ENCODE results near the gene DOK7.

DOK7 gene, protein sequence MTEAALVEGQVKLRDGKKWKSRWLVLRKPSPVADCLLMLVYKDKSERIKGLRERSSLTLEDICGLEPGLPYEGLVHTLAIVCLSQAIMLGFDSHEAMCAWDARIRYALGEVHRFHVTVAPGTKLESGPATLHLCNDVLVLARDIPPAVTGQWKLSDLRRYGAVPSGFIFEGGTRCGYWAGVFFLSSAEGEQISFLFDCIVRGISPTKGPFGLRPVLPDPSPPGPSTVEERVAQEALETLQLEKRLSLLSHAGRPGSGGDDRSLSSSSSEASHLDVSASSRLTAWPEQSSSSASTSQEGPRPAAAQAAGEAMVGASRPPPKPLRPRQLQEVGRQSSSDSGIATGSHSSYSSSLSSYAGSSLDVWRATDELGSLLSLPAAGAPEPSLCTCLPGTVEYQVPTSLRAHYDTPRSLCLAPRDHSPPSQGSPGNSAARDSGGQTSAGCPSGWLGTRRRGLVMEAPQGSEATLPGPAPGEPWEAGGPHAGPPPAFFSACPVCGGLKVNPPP

DNA sequence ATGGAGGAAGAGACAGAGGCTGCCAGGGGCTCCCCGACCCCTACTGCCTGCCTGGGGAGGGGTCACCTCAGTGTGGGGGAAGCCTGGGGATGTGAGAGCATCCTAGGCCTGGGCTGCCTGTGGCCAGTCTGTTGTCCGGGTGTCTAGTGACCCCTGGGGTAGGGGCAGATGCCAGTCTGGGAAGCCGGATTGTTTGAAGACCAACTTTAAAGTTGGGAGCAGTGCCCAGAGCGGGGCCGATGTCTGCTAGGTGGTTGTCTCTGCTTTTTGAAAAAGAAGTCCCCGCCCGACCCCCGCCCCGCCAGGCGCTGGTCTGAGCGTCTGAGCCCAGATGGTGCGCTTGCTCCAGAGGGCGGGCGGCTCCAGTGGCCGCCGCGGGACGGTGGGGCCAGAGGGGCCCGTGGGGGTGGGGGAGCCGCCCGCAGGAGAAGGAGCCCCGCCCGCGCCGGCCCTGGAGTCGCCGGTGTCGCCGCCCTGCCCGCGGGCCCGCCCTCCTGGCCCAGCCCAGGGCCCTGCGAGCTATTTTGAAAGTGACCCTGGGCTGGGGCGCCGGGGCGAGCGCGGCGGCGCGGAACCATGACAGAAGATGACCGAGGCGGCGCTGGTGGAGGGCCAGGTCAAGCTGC lies at the start of gene DOK7:
DOK7 (plus strand) TSS at position 517 of the 626 bp plus-strand sequence; CDS start at position 587, 70 bp downstream.
- Mint-ChIP-seq H3K27me3 (peaks cover 57% of the 10 kb centered on the region), H3K4me3 (peak within 1 kb of the TSS; percentile 50), H3K36me3 (ENCODE audit: insufficient read depth) (no peaks in the 10 kb centered on the region), H3K4me1 (peaks cover 5% of the 10 kb centered on the region), H3K27ac (ENCODE audit: low read depth) (no peak within 1 kb of the TSS), H3K9me3 (no peaks in the 10 kb centered on the region)
- ATAC-seq (replicated peaks; ENCODE audit: extremely low read depth, poor library complexity, severe bottlenecking), result no peak
- no peak for DNase-seq (ENCODE audit: low spot score in 2 of 2)

DNA sequence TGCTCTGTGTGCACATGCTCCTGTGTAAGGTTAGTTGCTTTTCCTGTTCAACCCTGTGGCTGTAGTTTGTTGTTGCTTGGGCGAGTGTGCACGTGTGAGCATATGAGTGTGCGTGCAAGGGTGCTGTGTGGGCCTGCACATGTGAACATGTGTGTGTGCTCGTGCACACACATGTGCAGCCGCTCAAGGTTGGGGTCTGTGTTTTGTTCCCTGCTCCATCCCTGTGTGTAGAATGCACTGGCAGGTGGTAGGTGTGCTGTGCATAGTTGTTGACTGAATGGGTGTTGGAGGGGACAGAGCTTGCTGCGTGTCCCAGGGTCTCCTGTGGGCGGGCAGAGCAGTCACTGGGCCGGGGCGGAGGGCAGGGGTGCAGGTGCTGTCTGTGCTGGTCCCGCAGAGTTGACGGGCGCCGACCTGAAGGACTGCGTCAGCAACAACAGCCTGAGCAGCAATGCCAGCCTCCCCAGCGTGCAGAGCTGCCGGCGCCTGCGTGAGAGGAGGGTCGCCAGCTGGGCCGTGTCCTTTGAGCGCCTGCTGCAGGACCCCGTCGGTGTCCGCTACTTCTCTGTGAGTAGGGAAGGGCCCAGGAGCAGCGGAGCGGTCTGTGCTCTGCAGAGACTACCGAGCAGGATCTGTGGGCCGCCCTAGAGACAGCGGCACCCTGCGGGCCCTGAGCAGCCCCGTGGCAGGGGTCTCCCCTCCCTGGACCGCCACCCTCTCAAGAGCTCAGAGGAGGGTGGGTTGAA lies 49.3 kb upstream of the DOK7 start:
- ATAC-seq (replicated peaks; ENCODE audit: extremely low read depth, poor library complexity, severe bottlenecking) (no peak), DNase-seq (ENCODE audit: low spot score in 2 of 2) (no peak)
- Mint-ChIP-seq H3K9me3 (no peaks in the 10 kb centered on the region), H3K27ac (ENCODE audit: low read depth) (peak overlapping the region; percentile 78), H3K4me1 (peaks cover 4% of the 10 kb centered on the region), H3K36me3 (ENCODE audit: insufficient read depth) (peaks cover 5% of the 10 kb centered on the region), H3K4me3 (no peak overlapping the region), H3K27me3 (no peaks in the 10 kb centered on the region)

DNA sequence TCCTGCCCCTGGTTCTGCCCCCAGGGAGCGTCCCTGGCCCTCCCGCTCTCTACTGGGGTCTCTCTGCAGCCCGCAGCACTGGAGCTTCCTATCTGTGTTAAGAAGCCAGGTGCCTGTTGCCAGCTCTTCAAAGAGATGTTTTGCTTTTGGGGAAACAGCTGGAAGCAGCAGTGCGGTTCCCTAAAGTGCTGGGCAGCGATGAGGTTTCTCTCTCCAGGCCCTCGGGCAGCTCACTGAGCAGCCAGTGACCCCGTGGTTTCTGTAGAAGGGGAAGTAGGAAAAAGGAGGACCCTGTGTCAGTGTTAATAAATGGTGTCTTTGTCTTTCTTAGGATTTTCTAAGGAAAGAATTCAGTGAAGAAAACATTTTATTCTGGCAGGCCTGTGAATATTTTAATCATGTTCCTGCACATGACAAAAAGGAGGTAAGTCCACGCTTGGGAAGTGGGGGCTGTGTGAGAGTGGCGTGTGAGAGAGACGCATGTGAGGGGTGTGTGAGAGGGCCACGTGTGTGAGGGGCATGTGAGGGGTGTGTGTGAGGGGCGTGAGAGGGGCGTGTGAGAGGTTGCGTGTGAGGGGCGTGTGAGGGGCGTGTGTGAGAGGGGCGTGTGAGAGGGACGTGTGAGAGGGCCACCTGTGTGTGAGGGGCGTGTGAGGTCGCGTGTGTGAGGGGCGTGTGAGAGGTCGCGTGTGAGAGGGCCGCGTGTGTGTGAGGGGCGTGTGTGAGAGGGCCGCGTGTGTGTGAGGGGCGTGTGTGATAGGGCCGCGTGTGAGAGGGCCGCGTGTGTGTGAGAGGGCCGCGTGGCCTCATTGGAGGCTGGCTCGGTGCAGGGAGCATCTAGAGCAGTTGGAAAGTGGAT lies 48.5 kb upstream of the DOK7 start:
- Mint-ChIP-seq H3K36me3 (ENCODE audit: insufficient read depth) (peaks cover 7% of the 10 kb centered on the region), H3K4me1 (peaks cover 4% of the 10 kb centered on the region), H3K4me3 (no peak overlapping the region), H3K9me3 (no peaks in the 10 kb centered on the region), H3K27ac (ENCODE audit: low read depth) (peak overlapping the region; percentile 78), H3K27me3 (no peaks in the 10 kb centered on the region)
- no peak for ATAC-seq (replicated peaks; ENCODE audit: extremely low read depth, poor library complexity, severe bottlenecking)
- no peak for DNase-seq (ENCODE audit: low spot score in 2 of 2)

DNA sequence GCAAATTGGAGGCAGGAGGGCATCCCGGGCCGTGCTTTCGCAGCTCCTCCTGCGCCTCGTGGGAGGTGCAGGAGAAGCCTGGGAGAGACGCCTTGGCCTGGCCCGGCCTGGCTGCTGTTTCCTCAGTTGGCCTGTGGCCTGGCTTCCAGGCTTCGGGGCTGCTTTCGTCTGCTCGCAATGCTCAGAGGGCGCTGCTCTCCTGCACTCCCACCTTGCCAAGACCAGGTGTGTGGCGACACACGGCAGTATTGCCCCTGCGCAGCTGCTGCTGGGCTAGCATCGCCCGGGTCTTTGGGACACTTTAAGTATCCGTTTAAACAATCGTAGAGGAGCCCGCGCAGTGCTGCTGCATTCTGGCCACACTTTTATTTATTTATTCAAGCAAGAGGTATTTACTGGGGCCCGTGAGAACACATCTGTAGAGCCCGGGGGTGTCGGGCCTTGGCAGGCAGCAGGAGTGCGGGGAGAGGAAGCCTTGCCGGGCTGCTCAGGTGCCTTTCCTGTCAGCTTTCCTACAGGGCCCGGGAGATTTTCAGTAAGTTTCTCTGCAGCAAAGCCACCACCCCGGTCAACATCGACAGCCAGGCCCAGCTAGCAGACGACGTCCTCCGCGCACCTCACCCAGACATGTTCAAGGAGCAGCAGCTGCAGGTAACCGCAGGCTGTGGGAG lies 47.5 kb upstream of the DOK7 start:
- Mint-ChIP-seq H3K9me3 (no peaks in the 10 kb centered on the region), H3K27me3 (no peaks in the 10 kb centered on the region), H3K27ac (ENCODE audit: low read depth) (no peak overlapping the region), H3K4me3 (no peak overlapping the region), H3K4me1 (peaks cover 4% of the 10 kb centered on the region), H3K36me3 (ENCODE audit: insufficient read depth) (peaks cover 7% of the 10 kb centered on the region)
- no peak for DNase-seq (ENCODE audit: low spot score in 2 of 2)
- no peak for ATAC-seq (replicated peaks; ENCODE audit: extremely low read depth, poor library complexity, severe bottlenecking)

DNA sequence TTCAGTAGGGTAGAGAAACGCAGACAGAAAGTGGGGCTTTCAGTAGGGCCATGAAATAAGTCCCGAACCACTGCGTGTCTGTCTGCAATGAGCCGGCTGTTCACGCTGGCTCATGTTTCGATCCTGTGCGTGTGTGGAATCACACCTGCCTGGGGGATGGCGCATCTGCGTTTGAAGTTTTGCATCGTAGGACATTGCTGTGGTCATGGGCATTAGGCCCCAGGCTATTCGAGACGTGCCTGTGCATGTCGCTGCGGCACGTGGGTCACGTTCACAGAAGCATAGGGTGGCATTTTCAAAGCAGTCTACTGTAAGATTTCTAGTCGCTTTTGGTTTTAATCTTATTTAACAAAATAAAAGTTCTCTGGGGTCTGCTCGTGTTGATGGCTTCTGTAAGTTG lies 46.8 kb upstream of the DOK7 start:
- no peak for DNase-seq (ENCODE audit: low spot score in 2 of 2)
- H3K36me3 Mint-ChIP-seq (ENCODE audit: insufficient read depth), result peaks cover 7% of the 10 kb centered on the region
- no peak for ATAC-seq (replicated peaks; ENCODE audit: extremely low read depth, poor library complexity, severe bottlenecking)
- no peaks in the 10 kb centered on the region for H3K27me3 Mint-ChIP-seq
- no peaks in the 10 kb centered on the region for H3K9me3 Mint-ChIP-seq
- H3K27ac Mint-ChIP-seq (ENCODE audit: low read depth), result no peak overlapping the region
- no peak overlapping the region for H3K4me3 Mint-ChIP-seq
- no peaks in the 10 kb centered on the region for H3K4me1 Mint-ChIP-seq

DNA sequence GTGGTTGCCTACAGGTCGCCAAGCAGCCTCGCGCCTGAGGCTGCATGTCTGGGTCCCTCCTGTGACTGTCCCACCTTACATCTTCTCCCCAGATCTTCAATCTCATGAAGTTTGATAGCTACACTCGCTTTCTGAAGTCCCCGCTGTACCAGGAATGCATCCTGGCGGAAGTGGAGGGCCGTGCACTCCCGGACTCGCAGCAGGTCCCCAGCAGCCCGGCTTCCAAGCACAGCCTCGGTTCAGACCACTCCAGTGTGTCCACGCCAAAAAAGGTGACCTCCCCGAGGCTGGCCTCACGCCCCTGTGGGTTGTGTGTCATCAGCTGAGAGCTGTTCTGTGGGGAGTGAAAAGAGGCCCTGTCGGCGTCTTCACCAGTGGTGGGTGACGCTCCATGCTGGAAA lies 46.3 kb upstream of the DOK7 start:
- Mint-ChIP-seq H3K27me3 (no peaks in the 10 kb centered on the region), H3K9me3 (no peaks in the 10 kb centered on the region), H3K36me3 (ENCODE audit: insufficient read depth) (peaks cover 7% of the 10 kb centered on the region), H3K27ac (ENCODE audit: low read depth) (no peak overlapping the region), H3K4me1 (no peaks in the 10 kb centered on the region), H3K4me3 (no peak overlapping the region)
- DNase-seq (ENCODE audit: low spot score in 2 of 2) (no peak), ATAC-seq (replicated peaks; ENCODE audit: extremely low read depth, poor library complexity, severe bottlenecking) (no peak)

DNA sequence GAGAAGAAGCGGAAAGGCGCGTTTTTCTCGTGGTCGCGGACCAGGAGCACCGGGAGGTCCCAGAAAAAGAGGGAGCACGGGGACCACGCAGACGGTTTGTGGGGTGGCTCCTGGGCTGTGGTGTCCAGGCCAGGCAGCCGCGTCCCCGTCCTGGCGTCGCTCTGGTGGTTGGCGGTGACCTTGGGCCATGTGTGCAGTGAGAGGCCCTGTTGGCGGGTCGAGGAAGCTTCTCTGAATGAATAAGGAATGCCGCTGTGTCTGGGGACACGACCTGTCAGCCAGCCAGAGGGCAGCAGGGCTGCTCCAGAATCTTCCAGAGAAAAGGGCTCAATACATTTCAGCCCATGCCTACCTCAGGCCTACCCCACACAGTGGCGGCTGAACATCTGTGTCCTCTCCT lies 45.7 kb upstream of the DOK7 start:
- no peak overlapping the region for H3K4me3 Mint-ChIP-seq
- peaks cover 7% of the 10 kb centered on the region for H3K36me3 Mint-ChIP-seq (ENCODE audit: insufficient read depth)
- ATAC-seq (replicated peaks; ENCODE audit: extremely low read depth, poor library complexity, severe bottlenecking) (no peak), DNase-seq (ENCODE audit: low spot score in 2 of 2) (no peak)
- no peaks in the 10 kb centered on the region for H3K4me1 Mint-ChIP-seq
- H3K9me3 Mint-ChIP-seq, result no peaks in the 10 kb centered on the region
- H3K27me3 Mint-ChIP-seq, result no peaks in the 10 kb centered on the region
- no peak overlapping the region for H3K27ac Mint-ChIP-seq (ENCODE audit: low read depth)

DNA sequence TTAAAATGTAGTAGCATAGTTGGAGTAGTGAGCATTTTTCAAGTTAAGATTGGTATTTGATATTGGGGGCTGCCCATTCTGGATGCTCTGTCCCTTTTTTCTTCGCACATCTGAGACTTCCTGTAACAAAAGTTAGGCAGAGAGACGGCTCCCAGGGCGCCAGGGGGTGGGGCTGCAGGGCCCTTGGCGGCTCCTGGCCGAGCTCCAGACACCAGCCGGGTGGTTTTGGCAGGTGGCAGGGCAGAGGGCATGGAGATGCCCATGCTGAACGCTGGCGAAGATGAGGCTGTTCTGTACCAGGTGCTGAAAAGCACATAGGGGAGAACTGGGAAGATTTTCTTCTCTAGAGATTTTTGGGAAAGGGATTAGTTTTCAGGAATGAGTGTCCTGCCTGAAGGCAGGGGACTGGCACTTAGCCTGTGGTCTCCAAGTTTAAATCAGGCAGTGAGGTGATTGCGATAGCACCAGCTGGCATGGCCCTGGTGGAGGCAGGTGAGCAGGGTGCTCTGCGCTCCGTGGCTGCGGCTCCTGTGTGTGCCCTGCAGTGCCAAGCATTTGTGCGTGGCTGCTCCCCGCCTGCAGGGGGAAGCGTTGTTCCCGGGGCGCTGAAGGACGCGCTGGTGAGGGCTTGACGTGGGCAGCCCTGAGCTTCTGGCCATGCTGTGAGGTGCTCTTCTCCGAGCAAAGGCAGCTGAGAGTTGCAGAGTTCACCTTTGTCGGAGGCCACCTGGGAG lies 44.9 kb upstream of the DOK7 start:
- ATAC-seq (replicated peaks; ENCODE audit: extremely low read depth, poor library complexity, severe bottlenecking), result no peak
- peaks cover 7% of the 10 kb centered on the region for H3K36me3 Mint-ChIP-seq (ENCODE audit: insufficient read depth)
- H3K27ac Mint-ChIP-seq (ENCODE audit: low read depth), result no peak overlapping the region
- DNase-seq (ENCODE audit: low spot score in 2 of 2), result no peak
- no peaks in the 10 kb centered on the region for H3K27me3 Mint-ChIP-seq
- H3K4me1 Mint-ChIP-seq, result no peaks in the 10 kb centered on the region
- no peak overlapping the region for H3K4me3 Mint-ChIP-seq
- no peaks in the 10 kb centered on the region for H3K9me3 Mint-ChIP-seq

DNA sequence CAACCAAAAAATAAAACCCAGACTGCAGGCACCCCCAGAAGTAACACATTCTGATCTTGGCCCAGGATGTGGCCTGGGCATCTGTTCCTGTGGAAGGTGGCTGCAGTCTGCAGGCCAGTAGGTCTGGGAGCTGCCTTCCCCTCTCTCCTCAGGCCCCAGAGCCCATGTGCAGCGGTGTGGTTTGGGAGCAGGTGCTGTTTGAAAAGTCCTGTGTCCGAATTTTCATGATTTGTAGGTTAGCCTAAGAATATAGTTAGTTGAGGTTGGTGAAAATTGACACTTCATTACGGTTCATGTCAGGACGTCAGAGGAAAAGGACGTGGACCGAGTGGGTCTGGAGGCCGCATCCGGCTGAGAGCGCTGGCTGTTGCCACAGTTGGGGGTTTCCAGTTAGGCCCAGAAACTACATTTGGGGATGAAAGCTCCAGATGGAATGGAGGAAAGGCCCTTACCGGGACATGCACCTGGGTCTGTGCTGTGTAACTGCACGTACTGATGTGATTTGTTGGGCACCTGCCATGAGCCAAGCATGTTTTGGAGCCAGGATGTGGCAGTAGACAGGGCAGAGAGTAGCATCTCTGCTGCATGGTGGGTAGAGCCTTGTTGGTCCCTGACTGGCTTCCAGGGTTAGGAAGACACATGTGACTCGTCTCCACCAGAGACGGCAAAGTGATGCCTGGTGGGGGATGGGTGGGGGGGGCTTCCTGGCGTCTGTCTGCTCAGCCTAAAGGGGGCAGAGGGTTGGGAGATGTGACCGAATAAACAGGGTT lies 43.1 kb upstream of the DOK7 start:
- Mint-ChIP-seq H3K36me3 (ENCODE audit: insufficient read depth) (peaks cover 7% of the 10 kb centered on the region), H3K27ac (ENCODE audit: low read depth) (no peak overlapping the region), H3K27me3 (no peaks in the 10 kb centered on the region), H3K4me3 (no peak overlapping the region), H3K4me1 (no peaks in the 10 kb centered on the region), H3K9me3 (no peaks in the 10 kb centered on the region)
- no peak for DNase-seq (ENCODE audit: low spot score in 2 of 2)
- ATAC-seq (replicated peaks; ENCODE audit: extremely low read depth, poor library complexity, severe bottlenecking), result no peak

DNA sequence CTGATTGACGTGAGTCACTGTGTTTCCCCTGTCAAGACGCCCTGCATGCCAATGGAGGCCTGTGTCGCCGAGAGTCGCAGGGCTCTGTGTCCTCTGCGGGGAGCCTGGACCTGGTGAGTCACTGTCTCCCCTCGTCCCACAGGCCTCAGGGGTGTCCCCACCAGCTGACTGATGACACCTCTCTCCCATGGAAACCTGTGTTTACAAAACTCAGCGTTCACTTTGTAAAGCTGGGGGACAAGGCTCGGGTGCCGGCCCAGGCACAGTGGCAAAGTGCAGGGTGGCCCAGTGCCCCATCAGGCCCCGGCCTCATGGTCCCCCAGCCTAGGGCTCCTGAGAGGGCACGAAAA lies 42.5 kb upstream of the DOK7 start:
- Mint-ChIP-seq H3K4me3 (no peak overlapping the region), H3K4me1 (no peaks in the 10 kb centered on the region), H3K9me3 (no peaks in the 10 kb centered on the region), H3K36me3 (ENCODE audit: insufficient read depth) (peaks cover 7% of the 10 kb centered on the region), H3K27me3 (no peaks in the 10 kb centered on the region), H3K27ac (ENCODE audit: low read depth) (no peak overlapping the region)
- ATAC-seq (replicated peaks; ENCODE audit: extremely low read depth, poor library complexity, severe bottlenecking), result no peak
- DNase-seq (ENCODE audit: low spot score in 2 of 2), result no peak

DNA sequence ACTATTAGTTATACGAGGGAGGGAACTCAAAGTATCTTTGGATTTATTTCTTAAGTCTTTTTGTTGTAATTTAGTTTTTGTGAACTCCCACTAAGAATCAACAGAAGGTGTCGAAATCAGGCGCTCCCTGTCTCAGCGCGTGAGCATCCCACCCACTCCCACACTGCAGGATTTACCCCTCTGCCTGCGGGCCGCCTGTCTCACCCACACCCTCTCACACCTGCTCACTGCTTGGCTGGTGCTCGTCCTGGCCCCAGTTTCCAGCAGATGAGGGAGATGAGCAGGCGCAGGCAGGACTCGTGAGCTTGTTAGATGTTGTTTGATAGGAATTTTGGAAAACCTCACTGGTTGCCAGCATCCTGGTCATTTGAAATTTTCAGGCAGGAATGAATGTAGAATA lies 42.1 kb upstream of the DOK7 start:
- ATAC-seq (replicated peaks; ENCODE audit: extremely low read depth, poor library complexity, severe bottlenecking) (no peak), DNase-seq (ENCODE audit: low spot score in 2 of 2) (no peak)
- Mint-ChIP-seq H3K27me3 (no peaks in the 10 kb centered on the region), H3K4me1 (no peaks in the 10 kb centered on the region), H3K27ac (ENCODE audit: low read depth) (no peak overlapping the region), H3K36me3 (ENCODE audit: insufficient read depth) (peaks cover 7% of the 10 kb centered on the region), H3K9me3 (no peaks in the 10 kb centered on the region), H3K4me3 (no peak overlapping the region)

Measured in central memory CD8-positive, alpha-beta T cell (primary cell).